Measurements from ENCODE around the gene AK9.
"Not testable (repeated sequence)": the region's sequence is repeated elsewhere in the genome, so short reads cannot be mapped to it uniquely, and the experiment has no call there.

AK9 gene

DNA sequence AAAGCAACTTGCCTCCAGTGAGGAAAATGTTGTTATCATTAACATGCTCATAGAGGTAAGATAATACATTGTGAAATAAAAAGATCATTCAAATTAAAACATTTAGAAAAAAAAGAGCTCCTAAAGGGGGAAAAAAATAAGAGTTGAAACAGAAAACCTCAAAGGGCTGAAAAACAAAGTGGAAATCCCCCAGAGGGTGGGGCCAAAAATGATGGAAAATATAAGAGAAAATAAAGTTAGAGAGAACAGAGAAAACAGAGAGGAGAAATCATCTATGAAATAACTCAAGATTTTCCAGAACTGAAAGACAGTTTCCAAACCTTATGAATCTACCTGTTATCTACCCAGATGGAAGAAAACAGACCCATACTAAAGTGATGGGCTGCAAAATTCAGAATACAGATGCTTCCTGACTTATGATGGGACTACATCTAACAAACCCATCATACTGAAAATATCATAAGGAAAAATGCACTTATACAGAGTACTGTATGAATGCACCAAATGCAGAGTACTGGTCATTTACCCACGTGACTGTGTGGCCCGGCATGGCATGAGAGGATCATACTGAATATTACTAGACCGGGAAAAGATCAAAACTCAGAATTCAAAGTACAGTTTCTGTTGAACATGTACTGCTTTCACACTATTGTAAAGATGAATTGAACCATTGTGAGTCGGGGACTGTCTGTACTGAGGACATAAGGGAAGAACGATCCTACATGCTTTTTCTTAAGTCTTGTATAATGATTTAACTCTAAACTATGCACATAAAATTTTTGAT, 212.0 kb downstream of the AK9 start:
- DNase-seq (ENCODE audit: low read depth) = no peak

DNA sequence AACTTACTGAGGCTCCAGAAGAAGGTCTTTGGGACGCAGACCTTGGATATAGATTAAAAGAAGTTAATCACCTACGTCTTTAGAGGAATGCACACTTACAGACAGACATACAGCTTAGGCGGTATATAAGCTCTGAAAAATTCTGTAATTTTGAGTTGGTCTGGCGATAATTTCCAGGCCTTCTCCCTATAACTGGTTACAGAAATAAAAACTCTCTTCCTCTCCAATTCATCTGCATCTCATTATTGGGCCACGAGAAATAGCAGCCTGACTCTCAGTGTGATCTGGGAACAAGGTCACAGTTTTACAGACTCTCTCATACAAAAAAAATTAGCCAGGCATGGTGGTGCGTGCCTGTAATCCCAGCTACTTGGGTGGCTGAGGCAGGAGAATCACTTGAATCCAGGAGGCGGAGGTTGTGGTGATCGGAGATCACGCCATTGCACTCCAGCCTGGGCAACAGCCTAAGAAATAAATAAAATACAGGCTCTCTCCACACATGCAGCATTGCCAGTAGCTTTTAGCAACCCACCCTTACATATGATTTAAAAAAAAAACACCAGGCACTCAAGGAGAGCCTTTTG, 212.7 kb downstream of the AK9 start:
- DNase-seq (ENCODE audit: low read depth) = no peak

DNA sequence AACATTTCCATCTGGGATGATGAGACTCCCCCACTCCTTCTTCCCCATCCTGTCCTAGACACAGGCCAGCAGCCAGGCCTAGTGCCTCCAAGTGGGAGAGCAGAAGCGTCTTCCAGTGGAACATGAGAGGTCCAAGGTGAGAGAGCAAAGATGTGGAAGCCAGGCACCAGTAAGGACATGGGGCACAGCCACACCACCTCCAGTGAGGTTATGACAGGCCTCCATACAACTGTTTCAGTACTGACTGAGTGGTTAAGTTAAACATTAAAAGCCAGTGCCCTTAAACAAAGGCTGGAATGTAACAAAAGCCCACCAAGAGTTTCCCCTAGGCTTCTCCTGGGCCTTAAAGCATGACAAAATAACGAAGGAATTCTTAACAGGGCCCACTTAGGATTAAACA, 213.3 kb downstream of the AK9 start:
- no peak for DNase-seq (ENCODE audit: low read depth)

DNA sequence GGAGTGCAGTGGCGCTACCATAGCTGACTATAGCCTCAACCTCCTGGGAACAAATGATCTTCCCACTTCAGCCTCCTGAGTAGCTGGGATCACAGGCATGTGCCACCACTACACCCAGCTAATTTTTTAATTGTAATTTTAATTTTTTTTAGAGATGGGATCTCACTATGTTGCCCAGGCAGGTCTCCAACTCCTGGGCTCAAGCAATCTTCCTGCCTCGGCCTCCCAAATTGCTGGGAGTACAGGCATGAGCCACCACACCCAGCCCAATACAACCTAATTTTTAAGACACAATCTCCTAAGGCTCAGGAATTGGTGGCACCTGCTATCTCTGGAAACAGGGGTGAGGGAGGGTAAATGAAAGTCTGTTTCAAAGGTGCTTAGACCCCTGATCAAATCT, 213.8 kb downstream of the AK9 start:
- no peak for DNase-seq (ENCODE audit: low read depth)

DNA sequence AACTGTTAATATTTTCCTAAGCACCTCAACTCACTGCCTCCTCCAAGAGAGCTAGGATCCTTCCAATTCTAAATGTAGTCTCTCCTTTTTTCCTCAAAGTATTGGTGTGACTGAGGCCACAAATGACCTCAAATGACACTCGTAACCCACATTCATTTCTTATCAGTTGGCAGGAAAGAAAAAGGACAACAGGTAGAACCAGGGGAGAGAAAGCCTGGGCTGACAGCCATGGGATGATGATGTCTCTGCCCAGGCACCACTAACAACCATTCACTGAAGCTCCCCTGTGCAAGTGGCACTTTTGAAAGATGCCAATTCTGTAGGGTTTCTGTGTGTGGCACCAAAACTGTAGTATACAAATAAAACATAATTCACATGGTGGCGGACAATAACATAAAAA, 215.4 kb downstream of the AK9 start:
- DNase-seq (ENCODE audit: low read depth) = no peak

DNA sequence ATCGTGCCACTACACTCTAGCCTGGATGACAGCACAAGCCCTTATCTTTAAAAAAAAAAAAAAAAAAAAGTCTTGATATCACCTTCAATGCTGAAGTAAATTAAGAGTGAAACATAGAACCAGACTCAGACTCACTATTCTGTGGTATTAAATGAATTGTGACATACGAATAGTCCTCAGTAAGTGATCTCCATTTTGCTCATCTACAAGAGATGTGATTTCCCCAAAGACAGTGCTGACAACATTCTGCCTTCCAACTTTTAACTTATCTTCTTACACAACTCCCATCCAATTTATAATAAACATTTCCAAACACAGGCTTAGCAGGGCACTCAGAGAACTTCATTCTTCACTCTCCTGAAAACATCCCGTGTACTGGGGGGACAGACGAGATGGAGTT, 216.0 kb downstream of the AK9 start:
- DNase-seq (ENCODE audit: low read depth) = no peak

DNA sequence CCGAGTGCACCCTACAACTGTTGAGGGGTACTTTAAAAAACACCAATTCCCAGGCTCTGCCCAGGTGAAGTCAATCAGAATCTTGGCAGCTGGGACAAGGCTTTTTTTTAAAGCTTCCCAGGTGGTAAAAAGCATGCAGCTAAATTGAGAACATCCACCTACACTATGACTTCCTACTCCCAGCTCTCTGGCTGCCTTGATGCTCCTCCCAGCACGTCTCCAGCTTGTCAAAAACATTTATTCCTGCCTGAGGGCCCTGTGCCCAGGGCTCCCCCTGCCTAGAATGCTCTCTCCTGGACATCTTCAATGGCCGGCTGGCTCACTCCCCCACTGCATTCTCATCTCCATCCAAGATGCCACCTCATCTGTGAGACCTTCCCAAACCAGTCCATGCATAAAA, 217.9 kb downstream of the AK9 start:
- DNase-seq (ENCODE audit: low read depth) = no peak

DNA sequence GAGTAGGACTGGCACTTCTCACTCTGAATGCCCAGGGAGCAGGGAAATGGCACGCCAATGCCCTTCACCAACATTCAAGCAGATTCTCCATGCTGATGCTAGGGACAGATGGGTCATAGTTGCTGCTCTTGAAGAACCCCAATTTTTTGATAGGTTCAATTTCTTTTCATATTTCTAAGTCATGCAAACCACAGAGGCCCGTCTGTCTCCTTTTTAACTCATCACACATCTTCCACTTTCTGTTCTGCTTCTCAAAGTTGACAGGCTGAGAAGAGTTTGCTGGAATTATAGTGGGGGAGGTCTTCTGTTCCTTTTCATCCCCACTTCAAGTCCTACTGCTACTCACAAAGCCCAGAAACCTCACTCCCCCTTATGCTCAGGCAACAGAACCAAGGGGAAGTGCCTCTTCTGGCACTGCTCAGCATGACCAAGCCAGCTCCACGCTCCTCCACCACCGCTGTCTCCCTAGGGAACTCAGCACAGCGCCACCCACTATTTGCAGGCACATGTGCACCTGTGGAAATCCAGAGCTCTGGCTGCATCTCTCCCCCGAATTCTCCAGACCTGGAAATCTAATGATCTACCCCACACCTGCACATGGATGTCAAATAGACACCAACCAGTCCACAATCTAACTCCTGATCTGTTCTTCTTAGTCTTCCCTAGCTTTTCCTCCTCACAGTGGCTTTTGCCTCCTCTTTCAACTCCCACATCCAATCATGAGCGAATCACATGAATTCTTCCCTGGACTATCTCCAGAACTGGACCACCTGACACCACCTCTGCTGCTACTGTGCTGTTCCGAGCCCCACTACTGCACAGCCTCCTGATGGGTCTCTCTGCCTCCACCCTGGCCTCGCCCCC, 218.6 kb downstream of the AK9 start:
- DNase-seq (ENCODE audit: low read depth) = no peak

DNA sequence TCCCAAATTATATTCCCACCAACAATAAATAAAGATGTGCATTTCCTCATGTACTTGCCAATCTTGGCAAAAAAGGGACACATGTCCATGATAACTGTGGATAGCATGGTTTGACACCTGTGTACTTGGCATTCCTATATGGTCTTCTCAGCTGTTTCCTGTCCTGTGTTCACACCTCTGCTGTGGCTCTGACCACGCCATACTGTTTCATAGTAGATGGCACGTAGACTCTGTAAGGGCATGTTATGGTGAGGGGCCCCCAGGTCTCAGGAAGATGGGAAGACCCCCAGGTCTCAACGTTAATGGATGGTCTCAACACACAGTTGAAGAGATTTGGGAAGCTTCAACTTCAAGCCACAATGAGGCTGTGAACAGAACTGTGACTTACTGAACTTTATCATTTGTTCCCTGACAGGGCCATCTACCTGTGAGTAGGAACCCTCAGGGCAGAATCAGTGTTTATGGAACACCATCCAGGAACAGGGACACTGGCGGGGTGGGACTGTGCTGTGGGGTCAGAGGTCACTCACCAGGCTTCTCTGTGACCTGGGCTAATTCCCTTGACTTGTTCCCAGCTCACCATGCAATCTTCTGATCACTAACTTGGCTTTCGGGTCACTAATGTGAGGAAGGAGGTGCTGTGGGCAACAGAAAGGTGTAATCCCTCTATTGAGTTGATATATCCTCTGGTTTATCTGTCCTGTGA, 219.7 kb downstream of the AK9 start:
- DNase-seq (ENCODE audit: low read depth) = no peak

DNA sequence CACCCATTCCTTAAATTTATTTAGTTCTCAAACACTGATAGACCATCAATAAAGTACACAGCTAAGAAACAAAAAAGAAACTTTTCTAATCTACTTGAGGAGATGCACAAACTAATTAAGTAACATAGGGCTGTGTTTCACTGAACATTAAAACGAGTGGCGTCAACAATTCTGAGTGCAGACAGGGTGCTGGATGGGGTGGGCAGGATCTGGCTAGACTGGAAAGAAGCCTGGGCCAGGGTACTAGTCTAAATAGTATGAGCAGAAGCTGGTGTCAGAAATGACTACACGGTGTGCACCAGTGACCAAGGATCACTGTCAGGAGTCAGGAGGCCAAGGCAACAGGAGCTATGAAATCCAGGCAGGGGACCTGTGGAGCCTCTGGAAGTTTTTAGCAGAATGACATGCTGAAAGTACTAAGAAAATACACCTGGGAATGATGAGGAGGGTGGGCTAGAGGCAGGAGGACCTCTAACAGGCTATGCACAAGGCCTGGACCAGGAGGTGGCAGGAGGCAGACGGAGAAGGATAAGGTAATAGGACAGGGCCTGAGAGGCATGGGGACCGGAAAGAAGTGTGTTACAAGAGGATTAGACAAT, 221.3 kb downstream of the AK9 start:
- DNase-seq (ENCODE audit: low read depth) = no peak

DNA sequence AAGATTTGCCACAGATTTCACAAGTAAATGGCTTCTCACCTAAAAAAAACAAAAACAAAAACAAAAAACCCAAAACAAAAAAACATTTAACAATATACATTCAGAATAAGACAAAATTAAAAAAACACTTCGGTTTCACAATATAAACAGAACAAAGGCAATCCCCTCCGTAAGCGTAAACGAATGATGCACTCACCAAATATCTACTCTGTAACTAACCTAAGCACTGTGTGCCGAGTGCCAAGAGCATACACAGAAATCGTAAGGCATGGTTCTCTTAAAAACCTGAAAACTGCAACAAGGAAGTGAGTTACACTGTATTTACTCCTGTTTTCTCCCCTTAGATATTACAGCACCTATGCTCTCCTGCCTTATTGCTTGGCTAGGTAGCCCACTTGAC, 223.3 kb downstream of the AK9 start:
- no peak for DNase-seq (ENCODE audit: low read depth)

DNA sequence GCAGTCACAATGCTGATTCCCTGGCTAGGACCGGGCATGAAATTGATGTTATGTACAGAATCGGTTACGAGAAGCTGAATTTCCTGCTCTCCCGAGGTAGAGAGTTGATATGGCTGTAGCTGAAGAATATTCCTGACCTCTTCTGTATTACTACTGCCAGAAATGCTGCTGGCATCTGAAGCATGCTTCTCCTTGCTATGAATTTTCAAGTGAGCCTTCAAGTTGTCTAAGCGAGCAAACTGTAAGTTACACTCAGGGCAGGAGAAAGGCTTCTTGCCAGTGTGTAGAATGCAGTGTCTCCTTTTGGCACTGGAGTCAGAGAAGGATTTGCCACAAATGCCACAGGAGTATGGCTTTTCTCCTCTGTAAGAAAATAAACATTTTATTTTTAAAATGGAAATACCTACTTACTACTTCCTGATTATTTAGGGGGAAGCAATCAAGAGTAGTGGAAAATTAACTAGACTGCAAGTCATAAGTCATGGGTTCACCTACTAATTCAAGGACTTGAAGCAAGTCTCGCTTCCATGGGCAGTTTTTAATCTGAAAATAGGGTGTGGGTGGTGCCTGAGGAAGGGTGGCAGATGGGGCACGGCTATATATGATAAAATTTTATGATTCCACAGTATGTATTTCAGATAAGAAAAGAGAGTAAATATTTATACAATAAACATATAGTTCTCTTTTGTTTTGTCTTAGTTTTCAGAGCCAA, 224.6 kb downstream of the AK9 start:
- DNase-seq (ENCODE audit: low read depth) = no peak

DNA sequence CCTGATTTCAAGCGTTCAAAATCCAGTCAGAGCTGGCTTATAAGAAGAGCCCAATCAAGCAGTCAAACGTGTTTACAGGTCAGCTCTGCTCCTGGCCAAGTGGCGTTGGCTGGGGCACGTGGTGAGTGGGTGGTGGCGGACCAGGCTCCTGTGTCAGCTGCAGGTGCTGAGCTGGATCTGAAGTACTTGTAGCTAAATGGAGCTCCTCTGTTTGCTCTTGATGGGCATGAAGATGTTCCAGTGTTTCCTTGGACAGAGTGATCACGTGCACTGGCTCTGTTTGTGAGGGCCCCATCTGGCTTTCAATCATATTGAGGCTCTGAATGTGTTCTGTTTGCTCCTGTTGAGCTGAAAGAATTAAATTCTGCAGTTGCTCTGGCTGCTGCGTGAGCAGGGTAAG, 225.2 kb downstream of the AK9 start:
- no peak for DNase-seq (ENCODE audit: low read depth)

DNA sequence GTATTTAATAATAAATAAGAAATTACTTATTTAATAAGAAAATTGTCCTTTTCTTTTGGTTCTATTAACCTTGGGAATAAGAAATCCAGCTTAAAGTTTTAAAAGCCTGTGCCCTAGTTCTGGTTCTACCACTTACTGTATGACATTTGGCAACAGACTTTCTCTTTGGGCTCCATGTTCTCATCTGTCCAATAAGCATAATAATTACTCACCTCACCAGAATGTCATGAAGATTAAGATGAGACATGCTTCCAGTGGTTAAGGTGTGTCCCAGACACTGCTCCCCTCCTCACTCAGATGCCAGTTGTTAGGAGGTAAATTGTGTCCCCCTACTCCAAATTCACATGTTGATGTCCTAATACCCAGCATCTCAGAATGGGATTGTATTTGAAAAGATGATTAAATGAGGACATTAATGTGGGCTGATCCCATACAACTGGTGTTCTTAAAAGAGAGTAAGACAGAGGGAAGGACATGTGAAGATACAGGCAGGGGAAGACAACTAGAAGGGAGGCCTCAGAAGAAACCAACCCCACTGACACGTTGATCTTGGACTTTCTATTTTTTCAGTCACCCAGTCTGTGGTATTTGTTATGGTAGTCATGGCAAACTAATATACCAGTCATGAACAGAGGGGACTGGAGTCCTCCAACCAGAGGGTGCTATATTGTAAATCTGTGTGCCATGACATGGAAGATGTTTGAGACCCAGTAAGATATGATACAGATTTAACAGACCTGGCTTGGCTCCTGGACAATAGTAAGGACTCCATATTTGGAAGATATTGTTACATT, 229.1 kb downstream of the AK9 start:
- no peak for DNase-seq (ENCODE audit: low read depth)

DNA sequence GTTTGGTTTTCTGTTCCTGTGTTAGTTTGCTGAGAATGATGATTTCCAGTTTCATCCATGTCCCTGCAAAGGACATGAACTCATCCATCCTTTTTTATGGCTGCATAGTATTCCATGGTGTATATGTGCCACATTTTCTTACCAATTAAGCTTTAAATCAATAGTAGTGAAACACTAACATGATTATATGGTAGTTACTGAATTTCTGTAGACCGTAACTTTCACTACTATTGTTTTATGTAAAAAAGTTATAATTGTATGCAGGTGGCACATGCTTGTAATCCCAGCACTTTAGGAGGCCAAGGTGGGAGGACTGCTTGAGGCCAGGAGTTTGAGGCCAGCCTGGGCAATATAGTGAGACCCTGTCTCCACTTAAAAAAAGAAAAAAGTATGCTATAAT, 229.8 kb downstream of the AK9 start:
- not testable (repeated sequence) for DNase-seq (ENCODE audit: low read depth)

DNA sequence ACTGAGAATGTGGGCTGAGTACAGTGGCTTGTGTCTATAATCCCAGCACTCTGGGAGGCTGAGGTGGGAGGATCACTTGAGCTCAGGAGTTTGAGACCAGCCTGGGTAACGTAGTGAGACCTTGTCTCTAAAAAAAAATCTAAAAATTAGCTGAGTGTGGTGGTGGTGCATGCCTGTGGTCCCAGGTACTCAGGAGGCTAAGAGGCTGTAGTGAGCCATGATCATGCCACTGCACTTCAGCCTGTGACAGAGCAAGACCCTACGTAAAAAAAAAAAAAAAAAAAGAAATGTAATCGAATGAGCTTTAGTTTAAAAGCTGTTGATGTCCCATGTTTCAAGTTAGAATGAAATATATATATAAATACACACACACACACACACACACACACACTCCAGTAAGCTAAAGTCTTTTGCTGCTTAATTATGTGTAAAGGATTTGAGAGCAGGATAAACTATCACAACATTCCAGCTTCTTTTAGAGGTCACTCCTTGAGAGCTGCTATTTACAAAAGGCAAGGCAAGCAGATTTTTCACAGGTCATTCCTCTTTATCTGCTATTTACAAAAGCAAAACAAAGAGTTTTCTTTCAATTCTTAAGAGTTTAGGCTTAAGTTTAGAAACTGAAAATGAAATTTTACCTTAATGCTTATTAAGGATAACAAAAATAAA, 230.7 kb downstream of the AK9 start:
- no peak for DNase-seq (ENCODE audit: low read depth)

DNA sequence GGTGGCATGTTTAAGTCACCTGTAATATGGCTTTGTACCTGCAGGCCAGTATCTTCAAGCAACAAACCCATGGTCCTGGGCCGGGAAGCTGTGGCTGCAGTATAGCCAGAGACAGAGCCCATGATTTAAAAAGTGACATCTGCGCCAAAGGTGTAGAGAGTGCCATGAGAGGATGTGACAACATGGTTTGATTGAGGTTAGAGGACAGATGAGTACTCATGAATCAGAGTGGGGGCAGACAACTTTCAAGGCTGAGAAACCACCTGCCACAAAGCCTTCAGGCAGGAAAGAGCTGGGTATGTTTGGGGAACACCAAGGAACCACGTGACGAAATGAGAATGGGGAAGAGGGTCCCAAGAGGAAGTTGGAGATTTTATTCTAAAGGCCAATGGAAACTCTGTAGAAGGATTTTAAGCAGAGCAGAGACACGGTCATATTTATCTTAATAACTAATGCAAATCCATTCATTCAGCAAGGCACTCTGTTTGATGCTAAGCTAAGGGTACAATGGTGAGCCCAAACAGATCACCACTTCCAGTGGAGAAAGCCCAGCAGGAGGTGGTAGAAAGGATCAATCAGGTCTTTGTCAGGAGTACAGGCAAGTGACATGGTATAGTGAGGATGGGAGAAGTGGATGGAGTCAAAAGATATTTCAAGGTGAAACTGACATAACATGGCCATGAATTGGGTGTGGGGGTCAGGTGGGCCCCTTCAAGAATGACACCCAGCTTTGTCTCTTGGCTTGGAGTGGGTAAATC, 232.0 kb downstream of the AK9 start:
- peak; percentile 22 for DNase-seq (ENCODE audit: low read depth)

DNA sequence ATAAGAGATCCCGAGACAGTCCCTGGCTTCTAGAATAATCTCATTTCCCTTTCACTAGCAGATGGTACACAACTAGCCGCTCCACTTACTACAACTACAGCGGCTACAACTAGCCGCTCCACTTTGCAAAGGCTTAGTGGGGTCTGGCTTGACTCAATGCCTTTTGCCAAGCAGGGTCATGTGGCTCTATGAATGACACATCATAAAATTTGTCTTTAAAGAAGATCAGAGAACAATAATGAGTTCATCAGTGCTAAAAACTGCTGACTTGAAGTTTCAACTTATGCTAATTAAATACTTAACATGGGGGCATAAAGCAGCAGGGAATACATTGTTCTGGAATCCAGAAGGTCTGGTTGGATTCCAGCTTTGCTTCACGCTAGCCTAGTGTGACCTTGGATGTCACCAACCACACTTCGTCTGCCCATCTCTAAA, 233.4 kb downstream of the AK9 start:
- no peak for DNase-seq (ENCODE audit: low read depth)

Measured in stimulated activated CD8-positive, alpha-beta memory T cell treated with anti-CD3 and anti-CD28 coated beads, Interleukin-12 subunit alpha, Interleukin-12 subunit beta, amount 100 ng/mL, for 1 hour (primary cell).